ENCODE measurements around the gene WDR88.

- TF ChIP-seq POLR2A (IDR thresholded peaks at IDR 0.05) (no peak), CTCF (IDR thresholded peaks at IDR 0.05) (no peak)
These were observed 29.3 kb downstream of the WDR88 start for GRCh38 chr19:33161201-33161600.
